ENCODE measurements around the gene TMEM273.

TMEM273 gene

DNA sequence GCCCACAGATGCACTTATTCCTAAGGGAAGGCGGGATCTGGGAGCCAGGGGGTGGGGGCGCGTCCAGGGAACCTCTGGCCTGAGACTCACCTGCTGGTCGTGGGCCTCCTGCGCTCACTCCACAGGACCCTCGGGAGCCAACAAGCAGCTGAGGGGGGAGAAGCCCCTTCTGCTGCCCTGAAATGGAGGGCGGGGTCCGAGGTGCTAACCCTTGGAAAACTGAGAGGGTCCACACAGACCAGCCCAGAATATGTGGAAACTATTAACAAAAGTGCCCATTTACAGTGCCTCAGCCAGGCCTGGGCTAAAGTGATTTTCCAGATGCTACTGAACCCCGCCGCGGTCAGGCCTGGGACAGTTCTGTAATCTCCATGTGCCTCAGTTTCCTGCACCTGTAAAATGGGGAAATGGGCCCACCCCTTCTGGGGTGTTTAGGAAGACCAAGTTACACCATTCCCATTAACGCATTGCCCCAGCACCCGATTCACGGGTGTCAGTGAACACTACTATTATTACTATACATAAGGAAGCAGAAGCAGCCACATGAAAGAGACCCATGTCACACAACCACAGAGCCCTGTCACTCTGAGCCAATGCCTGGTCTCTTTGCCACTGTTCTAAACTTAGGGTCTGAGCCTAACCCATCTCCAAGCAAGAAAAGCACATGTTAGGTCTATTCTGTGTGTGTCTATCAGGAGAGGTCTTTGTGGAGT is 72.2 kb downstream of the TMEM273 start:
- no peak overlapping the region for H2AFZ ChIP-seq (ENCODE audit: low read length, unreplicated experiment)
- no peak overlapping the region for H3K27ac ChIP-seq (ENCODE audit: low read depth, low read length)
- H3K36me3 ChIP-seq (ENCODE audit: insufficient read depth, low read length): no peaks in the 10 kb centered on the region
- no peaks in the 10 kb centered on the region for H3K27me3 ChIP-seq (ENCODE audit: insufficient read depth, low read length)
- no peaks in the 10 kb centered on the region for H3K79me2 ChIP-seq (ENCODE audit: control insufficient read depth, insufficient read depth, low read length, unreplicated experiment)
- H3K4me1 ChIP-seq (ENCODE audit: control insufficient read depth, insufficient read depth, low read length, unreplicated experiment): no peaks in the 10 kb centered on the region
- peak overlapping the region; percentile 53 for H3K4me3 ChIP-seq (ENCODE audit: low read depth, low read length)

GRCh38 chr10:49115015-49115795 is 73.0 kb downstream of the TMEM273 start, which contains the start of gene VSTM4:
Gene VSTM4 (minus strand): TSS chr10:49115522. CDS start chr10:49115485, 37 bp downstream.
- Histone ChIP-seq H3K27me3 (ENCODE audit: insufficient read depth, low read length) (no peaks in the 10 kb centered on the region), H3K4me1 (ENCODE audit: control insufficient read depth, insufficient read depth, low read length, unreplicated experiment) (no peaks in the 10 kb centered on the region), H3K79me2 (ENCODE audit: control insufficient read depth, insufficient read depth, low read length, unreplicated experiment) (no peaks in the 10 kb centered on the region), H3K27ac (ENCODE audit: low read depth, low read length) (peak within 1 kb of the TSS; percentile 27; the same call in 1 of the 2 replicates), H3K4me3 (ENCODE audit: low read depth, low read length) (peak within 1 kb of the TSS; percentile 84), H3K36me3 (ENCODE audit: insufficient read depth, low read length) (no peaks in the 10 kb centered on the region), H2AFZ (ENCODE audit: low read length, unreplicated experiment) (peak within 1 kb of the TSS; percentile 89)

GRCh38 chr10:49114718-49115014 is 73.5 kb downstream of the TMEM273 start:
- Histone ChIP-seq H3K36me3 (ENCODE audit: insufficient read depth, low read length) (no peaks in the 10 kb centered on the region), H3K4me1 (ENCODE audit: control insufficient read depth, insufficient read depth, low read length, unreplicated experiment) (no peaks in the 10 kb centered on the region), H3K27ac (ENCODE audit: low read depth, low read length) (peak overlapping the region; percentile 27; the same call in 1 of the 2 replicates), H3K27me3 (ENCODE audit: insufficient read depth, low read length) (no peaks in the 10 kb centered on the region), H3K79me2 (ENCODE audit: control insufficient read depth, insufficient read depth, low read length, unreplicated experiment) (no peaks in the 10 kb centered on the region), H3K4me3 (ENCODE audit: low read depth, low read length) (peak overlapping the region; percentile 84), H2AFZ (ENCODE audit: low read length, unreplicated experiment) (peak overlapping the region; percentile 89)

- Histone ChIP-seq H3K27ac (ENCODE audit: low read depth, low read length) (no peak overlapping the region), H2AFZ (ENCODE audit: low read length, unreplicated experiment) (no peak overlapping the region), H3K27me3 (ENCODE audit: insufficient read depth, low read length) (no peaks in the 10 kb centered on the region), H3K4me3 (ENCODE audit: low read depth, low read length) (no peak overlapping the region; the same call in 1 of the 2 replicates), H3K36me3 (ENCODE audit: insufficient read depth, low read length) (no peaks in the 10 kb centered on the region), H3K4me1 (ENCODE audit: control insufficient read depth, insufficient read depth, low read length, unreplicated experiment) (no peaks in the 10 kb centered on the region), H3K79me2 (ENCODE audit: control insufficient read depth, insufficient read depth, low read length, unreplicated experiment) (no peaks in the 10 kb centered on the region)
Measured at GRCh38 chr10:49113741-49114141, 74.5 kb downstream of the TMEM273 start.

- H2AFZ ChIP-seq (ENCODE audit: low read length, unreplicated experiment): no peak overlapping the region
- no peak overlapping the region for H3K27ac ChIP-seq (ENCODE audit: low read depth, low read length)
- no peaks in the 10 kb centered on the region for H3K27me3 ChIP-seq (ENCODE audit: insufficient read depth, low read length)
- H3K36me3 ChIP-seq (ENCODE audit: insufficient read depth, low read length): no peaks in the 10 kb centered on the region
- no peaks in the 10 kb centered on the region for H3K4me1 ChIP-seq (ENCODE audit: control insufficient read depth, insufficient read depth, low read length, unreplicated experiment)
- H3K79me2 ChIP-seq (ENCODE audit: control insufficient read depth, insufficient read depth, low read length, unreplicated experiment): no peaks in the 10 kb centered on the region
- no peak overlapping the region for H3K4me3 ChIP-seq (ENCODE audit: low read depth, low read length)
Measured at GRCh38 chr10:49112851-49113250, 75.3 kb downstream of the TMEM273 start.

GRCh38 chr10:49112098-49112497 is 76.1 kb downstream of the TMEM273 start:
- H3K36me3 ChIP-seq (ENCODE audit: insufficient read depth, low read length): no peaks in the 10 kb centered on the region
- H3K4me3 ChIP-seq (ENCODE audit: low read depth, low read length): no peak overlapping the region
- no peak overlapping the region for H2AFZ ChIP-seq (ENCODE audit: low read length, unreplicated experiment)
- H3K4me1 ChIP-seq (ENCODE audit: control insufficient read depth, insufficient read depth, low read length, unreplicated experiment): no peaks in the 10 kb centered on the region
- no peaks in the 10 kb centered on the region for H3K79me2 ChIP-seq (ENCODE audit: control insufficient read depth, insufficient read depth, low read length, unreplicated experiment)
- no peaks in the 10 kb centered on the region for H3K27me3 ChIP-seq (ENCODE audit: insufficient read depth, low read length)
- H3K27ac ChIP-seq (ENCODE audit: low read depth, low read length): no peak overlapping the region

GRCh38 chr10:49111320-49111698 is 76.9 kb downstream of the TMEM273 start:
- no peaks in the 10 kb centered on the region for H3K27me3 ChIP-seq (ENCODE audit: insufficient read depth, low read length)
- no peak overlapping the region for H3K4me3 ChIP-seq (ENCODE audit: low read depth, low read length)
- H3K36me3 ChIP-seq (ENCODE audit: insufficient read depth, low read length): no peaks in the 10 kb centered on the region

GRCh38 chr10:49110684-49111319 is 77.4 kb downstream of the TMEM273 start:
- no peaks in the 10 kb centered on the region for H3K79me2 ChIP-seq (ENCODE audit: control insufficient read depth, insufficient read depth, low read length, unreplicated experiment)
- H3K27me3 ChIP-seq (ENCODE audit: insufficient read depth, low read length): no peaks in the 10 kb centered on the region

More at GRCh38 chr10:49111320-49111698, 76.9 kb downstream of the TMEM273 start:
- Histone ChIP-seq H3K27ac (ENCODE audit: low read depth, low read length) (no peak overlapping the region), H3K4me1 (ENCODE audit: control insufficient read depth, insufficient read depth, low read length, unreplicated experiment) (peaks cover 1% of the 10 kb centered on the region), H3K79me2 (ENCODE audit: control insufficient read depth, insufficient read depth, low read length, unreplicated experiment) (no peaks in the 10 kb centered on the region), H2AFZ (ENCODE audit: low read length, unreplicated experiment) (no peak overlapping the region)

GRCh38 chr10:49109669-49110340 is 78.4 kb downstream of the TMEM273 start:
- Histone ChIP-seq H3K27me3 (ENCODE audit: insufficient read depth, low read length) (no peaks in the 10 kb centered on the region), H3K27ac (ENCODE audit: low read depth, low read length) (no peak overlapping the region), H3K4me3 (ENCODE audit: low read depth, low read length) (no peak overlapping the region), H2AFZ (ENCODE audit: low read length, unreplicated experiment) (no peak overlapping the region), H3K79me2 (ENCODE audit: control insufficient read depth, insufficient read depth, low read length, unreplicated experiment) (no peaks in the 10 kb centered on the region), H3K4me1 (ENCODE audit: control insufficient read depth, insufficient read depth, low read length, unreplicated experiment) (peaks cover 3% of the 10 kb centered on the region), H3K36me3 (ENCODE audit: insufficient read depth, low read length) (no peaks in the 10 kb centered on the region)

More at GRCh38 chr10:49110684-49111319, 77.4 kb downstream of the TMEM273 start:
- no peak overlapping the region for H3K27ac ChIP-seq (ENCODE audit: low read depth, low read length)
- no peaks in the 10 kb centered on the region for H3K36me3 ChIP-seq (ENCODE audit: insufficient read depth, low read length)
- no peak overlapping the region for H3K4me3 ChIP-seq (ENCODE audit: low read depth, low read length)
- H3K4me1 ChIP-seq (ENCODE audit: control insufficient read depth, insufficient read depth, low read length, unreplicated experiment): peaks cover 3% of the 10 kb centered on the region
- no peak overlapping the region for H2AFZ ChIP-seq (ENCODE audit: low read length, unreplicated experiment)

GRCh38 chr10:49108656-49109055 is 79.5 kb downstream of the TMEM273 start:
- Histone ChIP-seq H3K27ac (ENCODE audit: low read depth, low read length) (no peak overlapping the region), H3K36me3 (ENCODE audit: insufficient read depth, low read length) (no peaks in the 10 kb centered on the region), H3K27me3 (ENCODE audit: insufficient read depth, low read length) (no peaks in the 10 kb centered on the region), H2AFZ (ENCODE audit: low read length, unreplicated experiment) (no peak overlapping the region), H3K4me1 (ENCODE audit: control insufficient read depth, insufficient read depth, low read length, unreplicated experiment) (peaks cover 3% of the 10 kb centered on the region), H3K4me3 (ENCODE audit: low read depth, low read length) (no peak overlapping the region), H3K79me2 (ENCODE audit: control insufficient read depth, insufficient read depth, low read length, unreplicated experiment) (no peaks in the 10 kb centered on the region)

Measured in ACC112 (cell line).